Epithelial cell of prostate (primary cell): ENCODE measurements around the gene ACOT12.
"Not testable (repeated sequence)": the region's sequence is repeated elsewhere in the genome, so short reads cannot be mapped to it uniquely, and the experiment has no call there.

ENCODE experiments used
- DNase-seq: peaks from one replicate; pipeline ENCODE4 v3.0.0-alpha.2; 2011; ENCODE audit warnings: low read depth, low spot score
- H3K27ac ChIP-seq: fragments of 450-650 bp; 2 replicates; pipeline ENCODE4 v1.5.1; 2017; ENCODE audit warnings: mild to moderate bottlenecking

ACOT12 gene

GRCh38 chr5:81349161-81349560, 44.8 kb downstream of the ACOT12 start:
- no peak for DNase-seq
- H3K27ac ChIP-seq: no peak overlapping the region

GRCh38 chr5:81345411-81346003, 48.4 kb downstream of the ACOT12 start:
- H3K27ac ChIP-seq: no peak overlapping the region
- no peak for DNase-seq

- H3K27ac ChIP-seq: no peak overlapping the region
- no peak for DNase-seq
These were observed 49.2 kb downstream of the ACOT12 start for GRCh38 chr5:81344736-81345135.

- H3K27ac ChIP-seq: not testable (repeated sequence)
These were observed 55.7 kb downstream of the ACOT12 start for GRCh38 chr5:81338213-81338612.

GRCh38 chr5:81337803-81338202, 56.1 kb downstream of the ACOT12 start:
- DNase-seq: no peak
- no peak overlapping the region for H3K27ac ChIP-seq

More at GRCh38 chr5:81338213-81338612, 55.7 kb downstream of the ACOT12 start:
- DNase-seq: not testable (repeated sequence)

- no peak overlapping the region for H3K27ac ChIP-seq
- DNase-seq: no peak
These were observed 57.4 kb downstream of the ACOT12 start for GRCh38 chr5:81336556-81336955.

- no peak for DNase-seq
- no peak overlapping the region for H3K27ac ChIP-seq
These were observed 58.0 kb downstream of the ACOT12 start for GRCh38 chr5:81335946-81336345.

GRCh38 chr5:81334304-81335061, 59.5 kb downstream of the ACOT12 start:
- H3K27ac ChIP-seq: no peak overlapping the region
- DNase-seq: no peak

- no peak for DNase-seq
- H3K27ac ChIP-seq: no peak overlapping the region
These were observed 67.4 kb downstream of the ACOT12 start for GRCh38 chr5:81326554-81326953.

GRCh38 chr5:81317536-81317935, 76.4 kb downstream of the ACOT12 start:
- no peak for DNase-seq
- H3K27ac ChIP-seq: no peak overlapping the region

- DNase-seq: no peak
- H3K27ac ChIP-seq: no peak overlapping the region
These were observed 77.4 kb downstream of the ACOT12 start for GRCh38 chr5:81316571-81316970.

- H3K27ac ChIP-seq: peak overlapping the region; percentile 48
- DNase-seq: no peak
These were observed 78.1 kb downstream of the ACOT12 start for GRCh38 chr5:81315830-81316229.

- DNase-seq: no peak
- H3K27ac ChIP-seq: peak overlapping the region; percentile 48
These were observed 78.6 kb downstream of the ACOT12 start for GRCh38 chr5:81315336-81315735.

GRCh38 chr5:81314581-81314980, 79.4 kb downstream of the ACOT12 start:
- no peak for DNase-seq
- H3K27ac ChIP-seq: peak overlapping the region; percentile 48

- DNase-seq: no peak
- H3K27ac ChIP-seq: peak overlapping the region; percentile 8
These were observed 80.2 kb downstream of the ACOT12 start for GRCh38 chr5:81313686-81314085.

GRCh38 chr5:81313278-81313677, 80.7 kb downstream of the ACOT12 start:
- H3K27ac ChIP-seq: peak overlapping the region; percentile 8
- DNase-seq: no peak

- H3K27ac ChIP-seq: no peak overlapping the region
- DNase-seq: no peak
These were observed 83.4 kb downstream of the ACOT12 start for GRCh38 chr5:81310402-81311063.

GRCh38 chr5:81308836-81309235, 85.1 kb downstream of the ACOT12 start:
- DNase-seq: no peak
- no peak overlapping the region for H3K27ac ChIP-seq

GRCh38 chr5:81305785-81306184, 88.1 kb downstream of the ACOT12 start:
- H3K27ac ChIP-seq: no peak overlapping the region

GRCh38 chr5:81303563-81303962, 90.4 kb downstream of the ACOT12 start:
- peak overlapping the region; percentile 79 for H3K27ac ChIP-seq
- DNase-seq: peak; percentile 84

More at GRCh38 chr5:81305785-81306184, 88.1 kb downstream of the ACOT12 start:
- no peak for DNase-seq

- DNase-seq: no peak
- peak overlapping the region; percentile 79 for H3K27ac ChIP-seq
These were observed 91.3 kb downstream of the ACOT12 start for GRCh38 chr5:81302596-81302995.
